Karpas-422 (cell line): ENCODE data around the gene ACADSB. TPM values are rescaled to one million over a fixed set of nuclear protein-coding genes. Genes with fewer than 3 reads are reported as not detected.

Experiments
- DNase-seq: peaks from one replicate; pipeline ENCODE4 v3.0.0-alpha.2; 2015
- H2AFZ ChIP-seq: fragments of 200-600 bp; sonication (generic); 2 replicates; pipeline ENCODE4 v1.6.1; 2014; ENCODE audit warnings: antibody characterized with exemption, low read length, mixed read lengths
- H3K27ac ChIP-seq: fragments of 200-600 bp; sonication (generic); 2 replicates; pipeline ENCODE4 v1.5.1; 2014; ENCODE audit warnings: mild to moderate bottlenecking, low read length, moderate library complexity
- H3K27me3 ChIP-seq: fragments of 200-600 bp; sonication (generic); 2 replicates; pipeline ENCODE4 v1.6.1; 2014; ENCODE audit warnings: low read length, mixed read lengths
- H3K36me3 ChIP-seq: fragments of 200-600 bp; sonication (generic); 2 replicates; pipeline ENCODE4 v1.6.1; 2014; ENCODE audit warnings: low read length, mixed read lengths; ENCODE audit not compliant: insufficient read depth
- H3K4me1 ChIP-seq: fragments of 200-600 bp; sonication (generic); 2 replicates; pipeline ENCODE4 v1.6.1; 2014; ENCODE audit warnings: mild to moderate bottlenecking, low read length, mixed read lengths
- H3K4me2 ChIP-seq: fragments of 200-600 bp; sonication (generic); 2 replicates; pipeline ENCODE4 v1.6.1; 2014; ENCODE audit warnings: low read length, low read depth, mild to moderate bottlenecking; ENCODE audit not compliant: poor library complexity, severe bottlenecking
- H3K4me3 ChIP-seq: fragments of 200-600 bp; sonication (generic); 2 replicates; pipeline ENCODE4 v1.5.1; 2014; ENCODE audit warnings: mild to moderate bottlenecking, antibody characterized with exemption, low read length, mixed read lengths
- H3K79me2 ChIP-seq: fragments of 200-600 bp; sonication (generic); 2 replicates; pipeline ENCODE4 v1.6.1; 2014; ENCODE audit warnings: mild to moderate bottlenecking, low read length, mixed read lengths
- H3K9ac ChIP-seq: fragments of 200-600 bp; sonication (generic); 2 replicates; pipeline ENCODE4 v1.6.0; 2014; ENCODE audit warnings: low read length
- H3K9me2 ChIP-seq: fragments of 200-600 bp; sonication (generic), shearing (Covaris generic); replicated peaks from 2 replicates; pipeline ENCODE4 v1.6.0; 2014; ENCODE audit warnings: mild to moderate bottlenecking, low read length, moderate library complexity; ENCODE audit not compliant: insufficient read depth
- H3K9me3 ChIP-seq: fragments of 300-700, 200-600 bp; sonication (generic); 2 replicates; pipeline ENCODE4 v1.6.1; 2014; ENCODE audit warnings: low read length, mixed read lengths
- H4K20me1 ChIP-seq: fragments of 200-600 bp; sonication (generic); 2 replicates; pipeline ENCODE4 v1.6.1; 2014; ENCODE audit warnings: mild to moderate bottlenecking, antibody characterized with exemption, low read length, low read depth; ENCODE audit not compliant: insufficient read depth
- total RNA-seq: library from RNA; depleted of rRNA; stranded (reverse); fragments of >200 nt; shearing (Covaris generic); gene quantifications from 2 replicates; pipeline ENCODE4 v1.2.3, GENCODE V29; 2014; ENCODE audit warnings: low replicate concordance

The ACADSB gene
- total RNA-seq, 1 experiment from 2014 or later, result 7.8 TPM

DNA sequence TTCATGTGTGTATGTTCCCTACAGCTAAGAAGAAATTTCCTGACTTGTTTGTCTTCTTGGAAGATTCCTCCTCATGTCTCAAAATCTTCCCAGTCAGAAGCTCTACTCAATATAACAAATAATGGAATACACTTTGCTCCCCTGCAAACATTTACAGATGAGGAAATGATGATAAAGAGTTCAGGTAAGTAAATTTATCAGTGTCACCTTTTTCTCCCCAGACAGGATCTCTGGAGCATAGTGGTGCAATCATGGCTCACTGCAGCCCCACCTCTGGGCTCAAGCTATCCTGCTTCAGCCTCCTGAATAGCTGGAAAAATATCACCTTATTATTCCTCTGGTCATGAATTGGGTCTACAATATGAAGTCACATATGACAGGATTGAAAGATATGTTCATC, 25.5 kb downstream of the ACADSB start:
- H3K36me3 ChIP-seq, result no peaks in the 10 kb centered on the region
- no peak overlapping the region for H3K4me3 ChIP-seq
- no peak for DNase-seq
- H3K9ac ChIP-seq, result no peak overlapping the region
- H3K4me2 ChIP-seq, result no peak overlapping the region
- H3K9me2 ChIP-seq, result no peaks in the 10 kb centered on the region
- no peak overlapping the region for H2AFZ ChIP-seq
- no peaks in the 10 kb centered on the region for H4K20me1 ChIP-seq
- no peaks in the 10 kb centered on the region for H3K79me2 ChIP-seq
- H3K27me3 ChIP-seq, result no peaks in the 10 kb centered on the region
- no peaks in the 10 kb centered on the region for H3K4me1 ChIP-seq
- no peak overlapping the region for H3K27ac ChIP-seq
- H3K9me3 ChIP-seq, result no peaks in the 10 kb centered on the region

DNA sequence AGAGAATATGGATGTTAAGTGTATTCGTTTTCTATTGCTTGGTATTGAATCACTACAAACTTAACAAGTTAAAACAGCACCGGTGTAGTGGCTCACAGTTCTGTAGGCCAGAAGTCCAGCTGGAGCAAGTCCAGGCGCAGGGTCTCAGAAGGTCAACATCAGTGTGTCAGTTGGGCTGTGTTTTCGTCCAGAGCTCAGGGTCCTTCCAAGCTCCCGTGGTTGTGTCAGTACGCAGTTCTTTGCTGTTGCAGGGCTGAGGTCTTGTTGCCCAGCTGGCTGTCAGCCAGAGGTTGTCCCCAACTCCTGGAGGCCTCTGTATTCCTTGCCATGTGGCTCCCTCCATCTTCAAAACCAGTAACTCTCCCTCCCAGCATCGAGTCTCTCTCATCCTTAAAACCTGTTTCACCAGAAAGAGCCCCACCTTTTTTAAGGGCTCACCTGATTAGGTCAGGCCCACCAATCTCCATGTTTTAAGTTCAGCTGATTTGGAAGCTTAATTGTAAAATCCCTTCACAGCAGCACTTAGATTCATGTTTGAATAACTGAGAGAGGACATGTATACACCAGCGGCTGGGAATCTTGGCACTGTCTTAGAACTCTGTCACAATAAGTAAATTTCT, 26.8 kb downstream of the ACADSB start:
- Histone ChIP-seq H3K4me1 (no peaks in the 10 kb centered on the region), H3K79me2 (no peaks in the 10 kb centered on the region), H3K27me3 (no peaks in the 10 kb centered on the region), H2AFZ (no peak overlapping the region), H3K9me3 (no peaks in the 10 kb centered on the region), H3K27ac (no peak overlapping the region), H3K4me2 (no peak overlapping the region), H3K9ac (no peak overlapping the region), H3K4me3 (no peak overlapping the region), H4K20me1 (no peaks in the 10 kb centered on the region), H3K36me3 (no peaks in the 10 kb centered on the region), H3K9me2 (no peaks in the 10 kb centered on the region)
- no peak for DNase-seq

DNA sequence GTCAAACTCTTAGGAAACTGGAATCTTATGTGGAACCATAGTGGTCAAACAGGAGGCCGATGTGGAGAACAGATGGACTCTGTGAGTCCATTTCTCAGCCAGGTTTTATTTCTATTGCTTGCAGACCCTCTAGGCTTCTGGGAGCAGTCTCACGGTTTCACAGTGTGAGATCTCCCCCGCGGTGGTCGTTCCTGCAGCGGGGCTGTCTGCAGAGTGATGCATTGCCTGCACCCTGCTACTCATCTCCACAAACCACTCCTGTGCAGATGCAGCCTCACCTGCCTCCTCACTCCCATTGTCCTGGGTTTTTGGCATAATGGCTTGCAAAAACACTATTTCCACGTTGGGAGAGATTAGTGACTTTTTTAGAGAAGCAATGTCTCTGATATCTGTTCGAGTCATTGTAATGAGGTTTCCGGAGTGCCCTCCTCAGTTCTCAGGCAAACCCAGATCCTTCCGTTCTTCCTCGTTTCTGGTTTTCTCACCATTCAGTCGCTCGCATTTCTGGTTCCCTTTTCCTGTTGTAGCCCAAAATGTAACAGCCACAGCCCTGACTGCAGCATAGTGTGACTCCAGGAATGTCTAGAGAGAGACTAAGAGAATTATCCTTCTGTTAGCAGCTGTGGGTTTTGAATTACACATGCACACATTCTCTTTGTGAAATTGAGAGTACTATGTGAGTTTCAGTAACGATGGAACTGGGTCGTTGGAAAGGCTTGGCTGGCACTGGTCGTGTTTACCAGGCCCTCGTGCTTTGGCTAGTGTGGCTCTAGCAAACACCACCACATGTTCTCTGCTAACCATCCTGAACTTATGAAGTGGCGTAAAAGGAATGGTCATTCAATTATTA, 30.2 kb downstream of the ACADSB start:
- H3K9me2 ChIP-seq, result no peaks in the 10 kb centered on the region
- no peaks in the 10 kb centered on the region for H4K20me1 ChIP-seq
- no peaks in the 10 kb centered on the region for H3K79me2 ChIP-seq
- H3K4me1 ChIP-seq, result peaks cover 3% of the 10 kb centered on the region
- no peak overlapping the region for H3K9ac ChIP-seq
- DNase-seq, result no peak
- no peak overlapping the region for H3K4me3 ChIP-seq
- H3K36me3 ChIP-seq, result no peaks in the 10 kb centered on the region
- H3K27ac ChIP-seq, result no peak overlapping the region
- no peak overlapping the region for H2AFZ ChIP-seq
- H3K27me3 ChIP-seq, result no peaks in the 10 kb centered on the region
- no peaks in the 10 kb centered on the region for H3K9me3 ChIP-seq
- H3K4me2 ChIP-seq, result no peak overlapping the region

DNA sequence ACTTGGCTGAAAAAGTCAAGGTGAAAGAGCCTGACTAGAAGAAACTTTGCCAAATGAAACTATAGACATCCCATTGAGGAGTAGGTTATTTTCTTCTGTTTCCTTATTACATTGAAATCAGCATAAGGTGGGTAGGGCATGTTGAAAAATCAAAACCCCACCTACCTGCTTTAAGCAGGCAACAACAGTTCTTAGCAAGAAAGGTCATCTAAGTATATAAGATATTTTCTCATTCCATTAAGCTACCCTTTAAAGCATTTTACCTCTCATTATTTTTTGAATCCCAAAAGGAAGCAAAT, 30.8 kb downstream of the ACADSB start:
- H3K4me2 ChIP-seq, result no peak overlapping the region
- no peak for DNase-seq
- H2AFZ ChIP-seq, result no peak overlapping the region

DNA sequence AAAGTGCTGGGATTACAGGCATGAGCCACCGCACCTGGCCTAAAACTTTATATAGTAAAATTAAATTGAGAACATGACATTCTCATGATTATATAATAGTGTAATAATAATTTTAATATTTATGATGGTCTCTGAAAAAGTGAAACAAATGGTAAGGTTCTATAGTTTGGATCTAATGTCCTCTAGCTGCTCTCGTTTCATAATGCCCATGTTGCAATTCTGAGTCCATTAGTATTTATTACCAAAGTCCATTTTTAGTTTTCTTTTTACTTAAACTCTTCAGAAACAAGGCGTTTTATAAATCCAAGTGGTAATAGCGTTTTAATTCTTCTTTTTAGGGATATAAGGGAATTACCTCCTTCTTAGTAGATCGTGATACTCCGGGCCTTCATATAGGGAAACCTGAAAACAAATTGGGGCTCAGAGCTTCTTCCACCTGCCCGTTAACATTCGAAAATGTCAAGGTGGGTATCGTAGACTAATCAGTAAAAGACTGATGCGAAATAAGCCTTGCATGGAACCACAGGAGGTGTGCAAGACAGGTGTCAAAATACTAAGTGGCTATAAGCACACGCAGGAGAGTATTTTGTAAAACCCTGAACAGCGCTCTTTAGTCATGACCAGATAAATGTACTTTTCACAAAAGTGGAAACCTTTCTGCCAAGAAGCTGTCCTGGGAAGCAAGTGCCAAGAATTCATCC, 34.1 kb downstream of the ACADSB start:
- Histone ChIP-seq H4K20me1 (no peaks in the 10 kb centered on the region), H2AFZ (no peak overlapping the region), H3K27me3 (no peaks in the 10 kb centered on the region), H3K4me3 (no peak overlapping the region), H3K27ac (no peak overlapping the region), H3K36me3 (no peaks in the 10 kb centered on the region), H3K79me2 (no peaks in the 10 kb centered on the region), H3K9me2 (no peaks in the 10 kb centered on the region), H3K4me2 (no peak overlapping the region), H3K9ac (no peak overlapping the region), H3K4me1 (peaks cover 29% of the 10 kb centered on the region), H3K9me3 (no peaks in the 10 kb centered on the region)
- no peak for DNase-seq

More for the DNA sequence above, 30.8 kb downstream of the ACADSB start:
- Histone ChIP-seq H3K9ac (no peak overlapping the region), H3K4me1 (peaks cover 3% of the 10 kb centered on the region), H3K4me3 (no peak overlapping the region), H3K27ac (no peak overlapping the region), H3K9me3 (no peaks in the 10 kb centered on the region), H3K36me3 (no peaks in the 10 kb centered on the region), H3K79me2 (no peaks in the 10 kb centered on the region), H3K9me2 (no peaks in the 10 kb centered on the region), H3K27me3 (no peaks in the 10 kb centered on the region), H4K20me1 (no peaks in the 10 kb centered on the region)

DNA sequence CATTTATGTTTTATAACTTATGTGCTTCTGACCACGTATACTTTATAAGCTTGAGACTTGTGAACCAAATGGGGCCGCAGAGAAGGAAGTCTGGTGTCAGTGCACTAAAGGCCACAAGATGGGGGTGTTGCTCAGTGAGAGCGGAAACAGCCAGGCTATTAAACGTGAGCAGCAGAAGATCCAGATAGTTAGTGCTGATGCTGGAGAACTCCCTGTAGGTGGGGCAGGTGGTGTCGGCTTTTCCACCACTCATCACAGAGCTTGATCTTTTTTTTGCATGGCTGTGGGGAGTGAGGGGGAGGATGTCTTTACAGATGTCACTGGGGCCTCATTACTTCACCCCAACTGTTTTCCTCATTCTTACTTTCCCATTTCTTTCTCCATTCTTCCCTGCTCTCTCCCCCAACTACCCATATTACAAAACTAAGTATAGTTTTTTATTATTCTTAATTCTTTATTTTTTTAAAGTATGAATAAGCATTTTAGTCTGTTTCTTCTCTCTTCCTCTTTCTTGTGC, 34.7 kb downstream of the ACADSB start:
- H4K20me1 ChIP-seq, result no peaks in the 10 kb centered on the region
- no peaks in the 10 kb centered on the region for H3K9me3 ChIP-seq
- H3K79me2 ChIP-seq, result no peaks in the 10 kb centered on the region
- DNase-seq, result peak; percentile 91
- no peak overlapping the region for H3K9ac ChIP-seq
- H3K27ac ChIP-seq, result no peak overlapping the region
- no peak overlapping the region for H3K4me3 ChIP-seq
- no peaks in the 10 kb centered on the region for H3K36me3 ChIP-seq
- no peaks in the 10 kb centered on the region for H3K9me2 ChIP-seq
- H3K4me1 ChIP-seq, result peaks cover 34% of the 10 kb centered on the region
- no peak overlapping the region for H2AFZ ChIP-seq
- no peak overlapping the region for H3K4me2 ChIP-seq
- H3K27me3 ChIP-seq, result no peaks in the 10 kb centered on the region

DNA sequence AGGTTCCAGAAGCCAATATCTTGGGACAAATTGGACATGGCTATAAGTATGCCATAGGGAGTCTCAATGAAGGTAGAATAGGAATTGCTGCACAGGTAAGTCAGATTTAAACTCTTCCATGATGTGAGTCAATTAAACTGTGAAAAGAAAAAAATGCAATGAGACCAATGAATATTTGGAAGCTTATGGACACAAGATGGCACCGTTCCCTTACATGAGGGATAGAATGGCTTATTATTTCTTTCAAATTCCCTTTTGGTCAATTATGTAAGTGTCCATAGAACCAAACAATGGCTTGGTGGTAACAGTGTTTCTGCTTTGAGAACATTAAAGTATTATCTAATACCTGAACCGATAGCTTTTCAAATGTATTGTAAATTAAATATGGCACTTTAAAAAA, 35.6 kb downstream of the ACADSB start:
- DNase-seq, result no peak
- no peak overlapping the region for H2AFZ ChIP-seq
- no peaks in the 10 kb centered on the region for H3K79me2 ChIP-seq
- H3K27ac ChIP-seq, result no peak overlapping the region
- peaks cover 34% of the 10 kb centered on the region for H3K4me1 ChIP-seq
- H3K9me2 ChIP-seq, result no peaks in the 10 kb centered on the region
- H3K36me3 ChIP-seq, result no peaks in the 10 kb centered on the region
- H3K4me3 ChIP-seq, result no peak overlapping the region
- no peaks in the 10 kb centered on the region for H3K9me3 ChIP-seq
- no peaks in the 10 kb centered on the region for H3K27me3 ChIP-seq
- H3K9ac ChIP-seq, result no peak overlapping the region
- no peak overlapping the region for H3K4me2 ChIP-seq
- no peaks in the 10 kb centered on the region for H4K20me1 ChIP-seq
